ENCODE measurements around the gene PKD1L1.

PKD1L1 gene

DNA sequence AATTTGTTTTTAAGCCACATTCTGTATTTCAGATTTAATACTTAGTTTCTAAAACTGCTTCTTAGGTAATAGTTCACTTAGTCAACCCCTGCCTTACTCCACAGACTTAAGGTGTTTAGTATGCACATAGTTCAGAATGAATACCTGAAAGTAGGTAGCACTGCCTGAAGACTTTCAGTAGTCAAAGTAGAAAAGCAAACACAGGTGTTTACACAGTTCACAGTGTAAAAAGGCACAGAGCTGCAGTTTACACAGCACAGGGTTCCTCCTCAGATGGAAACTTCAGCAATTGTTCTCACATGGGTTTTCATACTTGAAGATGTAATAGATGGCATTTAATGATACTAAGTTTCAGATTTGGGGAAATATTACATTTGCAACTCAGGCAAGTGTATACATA lies 3.1 kb upstream of the PKD1L1 start (continued):
- no peak for TF ChIP-seq ZNF548 (tag by site-specific recombination; IDR thresholded peaks at IDR 0.05)

DNA sequence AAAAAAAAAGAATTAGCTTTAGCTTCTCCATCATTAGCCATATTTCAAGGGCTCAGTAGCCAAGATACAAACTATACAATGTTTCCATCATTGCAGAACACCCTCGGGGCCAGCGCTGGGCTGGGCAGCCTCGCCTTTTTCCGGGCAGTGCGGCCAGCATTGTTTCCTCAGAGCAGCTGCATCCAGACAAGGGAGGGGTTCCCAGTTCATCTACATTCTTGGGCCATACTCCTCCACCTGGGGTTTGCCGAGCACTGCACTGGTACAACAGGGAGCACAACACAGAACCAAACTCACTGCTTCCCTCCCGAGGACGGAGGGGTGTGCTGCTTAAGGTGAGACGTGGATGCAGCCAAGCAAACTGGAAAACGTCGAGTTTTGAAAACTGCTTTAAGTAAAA lies 2.4 kb upstream of the PKD1L1 start:
- Histone ChIP-seq H3K36me3 (ENCODE audit: control insufficient read depth in 2 of 2, insufficient read depth in 1 of 2, low read length in 2 of 2) (peaks cover 8 to 12% of the 10 kb centered on the region in 2 experiments; a peak in 2 of 3 replicates), H3K4me3 (ENCODE audit: low read depth, low read length) (no peak overlapping the region), H3K9me3 (ENCODE audit: control insufficient read depth, insufficient read depth, low read depth, low read length) (no peaks in the 10 kb centered on the region), H3K27ac (ENCODE audit: extremely low read depth, low read depth, low read length) (no peak overlapping the region), H3K4me1 (ENCODE audit: control insufficient read depth, insufficient read depth, low read length) (no peaks in the 10 kb centered on the region)
- CTCF ChIA-PET, result interaction anchor here (0.6 to 1.3 kb wide), 3 partner anchors 16 to 89 kb away, joined by 3 read pairs; no protein-coding TSS in a partner anchor
- TF ChIP-seq TCF7L2 (IDR thresholded peaks at IDR 0.05; ENCODE audit: borderline replicate concordance, low read depth, low read length) (no peak), YY1 (tag by site-specific recombination; IDR thresholded peaks at IDR 0.05) (no peak), ZNF555 (tag by site-specific recombination; conservative IDR thresholded peaks at IDR 0.05) (no peak), ZNF341 (tag by site-specific recombination; IDR thresholded peaks at IDR 0.05; ENCODE audit: low read depth) (no peak), KLF16 (tag by site-specific recombination; IDR thresholded peaks at IDR 0.05) (no peak), ZNF112 (tag by site-specific recombination; IDR thresholded peaks at IDR 0.05) (no peak), YY2 (tag by site-specific recombination; IDR thresholded peaks at IDR 0.05) (no peak)
- TF ChIP-seq, protein P1, sequence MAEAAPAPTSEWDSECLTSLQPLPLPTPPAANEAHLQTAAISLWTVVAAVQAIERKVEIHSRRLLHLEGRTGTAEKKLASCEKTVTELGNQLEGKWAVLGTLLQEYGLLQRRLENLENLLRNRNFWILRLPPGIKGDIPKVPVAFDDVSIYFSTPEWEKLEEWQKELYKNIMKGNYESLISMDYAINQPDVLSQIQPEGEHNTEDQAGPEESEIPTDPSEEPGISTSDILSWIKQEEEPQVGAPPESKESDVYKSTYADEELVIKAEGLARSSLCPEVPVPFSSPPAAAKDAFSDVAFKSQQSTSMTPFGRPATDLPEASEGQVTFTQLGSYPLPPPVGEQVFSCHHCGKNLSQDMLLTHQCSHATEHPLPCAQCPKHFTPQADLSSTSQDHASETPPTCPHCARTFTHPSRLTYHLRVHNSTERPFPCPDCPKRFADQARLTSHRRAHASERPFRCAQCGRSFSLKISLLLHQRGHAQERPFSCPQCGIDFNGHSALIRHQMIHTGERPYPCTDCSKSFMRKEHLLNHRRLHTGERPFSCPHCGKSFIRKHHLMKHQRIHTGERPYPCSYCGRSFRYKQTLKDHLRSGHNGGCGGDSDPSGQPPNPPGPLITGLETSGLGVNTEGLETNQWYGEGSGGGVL (tag by site-specific recombination; IDR thresholded peaks at IDR 0.05), result no peak
- POLR2A ChIA-PET, result no interaction called here

DNA sequence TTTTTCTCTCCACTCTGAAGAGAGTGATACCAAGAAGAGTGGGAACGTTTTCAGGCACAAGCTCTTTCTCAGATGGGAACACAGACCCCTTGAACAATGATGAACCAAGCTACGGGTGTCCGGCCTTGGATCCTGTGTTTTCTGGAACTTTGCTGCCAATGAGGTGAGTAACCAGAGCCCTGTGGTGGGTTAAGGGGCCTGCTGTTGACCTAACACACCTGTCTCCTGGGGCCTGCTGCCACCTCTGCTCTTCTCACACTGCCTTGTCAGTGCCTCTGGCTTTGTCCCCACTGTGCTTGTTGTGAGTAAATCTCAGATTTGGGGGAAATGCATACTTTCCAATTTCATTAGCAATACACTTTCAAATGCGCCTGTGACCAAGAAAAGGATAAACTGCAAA lies 1.4 kb upstream of the PKD1L1 start:
- ChIA-PET POLR2A (no interaction called here), CTCF (interaction anchor here (0.6 to 1.3 kb wide), 2 partner anchors 19 to 24 kb away, joined by 3 read pairs; no protein-coding TSS in a partner anchor)
- Histone ChIP-seq H3K27ac (ENCODE audit: extremely low read depth, low read depth, low read length) (no peak overlapping the region), H3K36me3 (ENCODE audit: control insufficient read depth in 2 of 2, insufficient read depth in 1 of 2, low read length in 2 of 2) (peaks cover 0 to 8% of the 10 kb centered on the region in 2 experiments; a peak in 1 of 3 replicates), H3K4me1 (ENCODE audit: control insufficient read depth, insufficient read depth, low read length) (no peaks in the 10 kb centered on the region), H3K9me3 (ENCODE audit: control insufficient read depth, insufficient read depth, low read depth, low read length) (no peaks in the 10 kb centered on the region), H3K4me3 (ENCODE audit: low read depth, low read length) (no peak overlapping the region)
- TF ChIP-seq SP7 (tag by site-specific recombination; IDR thresholded peaks at IDR 0.05), result no peak
- no peak for TF ChIP-seq ZNF747 (tag by site-specific recombination; IDR thresholded peaks at IDR 0.05)
- no peak for TF ChIP-seq ZNF112 (tag by site-specific recombination; IDR thresholded peaks at IDR 0.05)
- TF ChIP-seq, protein P2, sequence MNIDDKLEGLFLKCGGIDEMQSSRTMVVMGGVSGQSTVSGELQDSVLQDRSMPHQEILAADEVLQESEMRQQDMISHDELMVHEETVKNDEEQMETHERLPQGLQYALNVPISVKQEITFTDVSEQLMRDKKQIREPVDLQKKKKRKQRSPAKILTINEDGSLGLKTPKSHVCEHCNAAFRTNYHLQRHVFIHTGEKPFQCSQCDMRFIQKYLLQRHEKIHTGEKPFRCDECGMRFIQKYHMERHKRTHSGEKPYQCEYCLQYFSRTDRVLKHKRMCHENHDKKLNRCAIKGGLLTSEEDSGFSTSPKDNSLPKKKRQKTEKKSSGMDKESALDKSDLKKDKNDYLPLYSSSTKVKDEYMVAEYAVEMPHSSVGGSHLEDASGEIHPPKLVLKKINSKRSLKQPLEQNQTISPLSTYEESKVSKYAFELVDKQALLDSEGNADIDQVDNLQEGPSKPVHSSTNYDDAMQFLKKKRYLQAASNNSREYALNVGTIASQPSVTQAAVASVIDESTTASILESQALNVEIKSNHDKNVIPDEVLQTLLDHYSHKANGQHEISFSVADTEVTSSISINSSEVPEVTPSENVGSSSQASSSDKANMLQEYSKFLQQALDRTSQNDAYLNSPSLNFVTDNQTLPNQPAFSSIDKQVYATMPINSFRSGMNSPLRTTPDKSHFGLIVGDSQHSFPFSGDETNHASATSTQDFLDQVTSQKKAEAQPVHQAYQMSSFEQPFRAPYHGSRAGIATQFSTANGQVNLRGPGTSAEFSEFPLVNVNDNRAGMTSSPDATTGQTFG (tag by site-specific recombination; IDR thresholded peaks at IDR 0.05; ENCODE audit: borderline replicate concordance), result no peak
- TF ChIP-seq KLF1 (tag by site-specific recombination; IDR thresholded peaks at IDR 0.05), result no peak
- no peak for TF ChIP-seq ZNF658 (tag by site-specific recombination; IDR thresholded peaks at IDR 0.05)

DNA sequence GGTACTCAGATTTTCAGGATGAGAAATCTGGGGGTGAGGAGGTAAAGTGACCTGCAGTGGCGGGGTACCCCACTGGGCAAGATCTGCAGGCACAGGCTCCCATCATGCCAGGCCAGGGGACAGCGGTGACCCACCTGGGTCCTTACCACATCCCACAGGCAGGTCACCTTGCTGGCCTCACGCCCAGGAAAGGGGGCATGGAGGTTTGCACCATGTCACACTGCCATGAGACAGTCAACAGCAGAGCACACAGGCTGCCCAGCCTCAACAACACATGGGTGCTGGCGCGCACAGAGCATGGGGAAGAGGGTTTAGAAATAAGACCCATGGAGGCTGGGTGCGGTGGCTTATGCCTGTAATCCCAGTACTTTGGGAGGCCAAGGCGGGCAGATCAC lies 914 bp downstream of the PKD1L1 start:
- POLR2A ChIA-PET, result no interaction called here
- Histone ChIP-seq H3K36me3 (ENCODE audit: control insufficient read depth in 2 of 2, insufficient read depth in 1 of 2, low read length in 2 of 2) (no peaks in the 10 kb centered on the region), H3K4me3 (ENCODE audit: low read depth, low read length) (no peak overlapping the region), H3K4me1 (ENCODE audit: control insufficient read depth, insufficient read depth, low read length) (no peaks in the 10 kb centered on the region), H3K9me3 (ENCODE audit: control insufficient read depth, insufficient read depth, low read depth, low read length) (no peaks in the 10 kb centered on the region), H3K27ac (ENCODE audit: extremely low read depth, low read depth, low read length) (no peak overlapping the region)
- TF ChIP-seq ZBTB21 (tag by site-specific recombination; IDR thresholded peaks at IDR 0.05), result no peak
- TF ChIP-seq ZNF624 (tag by site-specific recombination; IDR thresholded peaks at IDR 0.05), result no peak
- CTCF ChIA-PET, result interaction anchor here (0.6 to 1.0 kb wide), 2 partner anchors 8 to 71 kb away, joined by 3 read pairs; no protein-coding TSS in a partner anchor

All from HEK293 (cell line).